Bronchial epithelial cell (primary cell): Measurements from ENCODE around the gene NKX1-1. TPM values are rescaled to one million over a fixed set of nuclear protein-coding genes. Genes with fewer than 3 reads are reported as not detected.

Source experiments
- DNase-seq: peaks from one replicate; pipeline ENCODE4 v3.0.0-alpha.2; 2010; ENCODE audit warnings: low read depth
- FAIRE-seq: peaks from 2 replicates; lab custom pipeline; 2011; peaks lifted over from hg19 to GRCh38; lab: Jason Lieb, UNC
- H3K27me3 ChIP-seq: 2 replicates; pipeline ENCODE4 v1.5.1; 2011; ENCODE audit warnings: low read length; ENCODE audit not compliant: control insufficient read depth, insufficient read depth
- H3K36me3 ChIP-seq: 2 replicates; pipeline ENCODE4 v1.5.1; 2011; ENCODE audit warnings: low read length; ENCODE audit not compliant: control insufficient read depth, insufficient read depth
- H3K4me3 ChIP-seq: 2 replicates; pipeline ENCODE4 v1.5.1; 2011; ENCODE audit warnings: mild to moderate bottlenecking, low read depth, low read length, control low read depth
- total RNA-seq: library from RNA; depleted of rRNA; stranded (reverse); fragments of >200 nt; gene quantifications from 2 replicates; pipeline ENCODE4 v1.2.1, GENCODE V29; 2014
- TF ChIP-seq, protein P1 (sequence below): IDR thresholded peaks from 2 replicates; pipeline ENCODE4 v1.5.1; 2011; ENCODE audit warnings: mild to moderate bottlenecking, moderate library complexity, low read length, control low read depth, inconsistent platforms; ENCODE audit not compliant: insufficient read depth, severe bottlenecking

Gene NKX1-1
- total RNA-seq, 1 donor from 2014 or later, result not detected

DNA sequence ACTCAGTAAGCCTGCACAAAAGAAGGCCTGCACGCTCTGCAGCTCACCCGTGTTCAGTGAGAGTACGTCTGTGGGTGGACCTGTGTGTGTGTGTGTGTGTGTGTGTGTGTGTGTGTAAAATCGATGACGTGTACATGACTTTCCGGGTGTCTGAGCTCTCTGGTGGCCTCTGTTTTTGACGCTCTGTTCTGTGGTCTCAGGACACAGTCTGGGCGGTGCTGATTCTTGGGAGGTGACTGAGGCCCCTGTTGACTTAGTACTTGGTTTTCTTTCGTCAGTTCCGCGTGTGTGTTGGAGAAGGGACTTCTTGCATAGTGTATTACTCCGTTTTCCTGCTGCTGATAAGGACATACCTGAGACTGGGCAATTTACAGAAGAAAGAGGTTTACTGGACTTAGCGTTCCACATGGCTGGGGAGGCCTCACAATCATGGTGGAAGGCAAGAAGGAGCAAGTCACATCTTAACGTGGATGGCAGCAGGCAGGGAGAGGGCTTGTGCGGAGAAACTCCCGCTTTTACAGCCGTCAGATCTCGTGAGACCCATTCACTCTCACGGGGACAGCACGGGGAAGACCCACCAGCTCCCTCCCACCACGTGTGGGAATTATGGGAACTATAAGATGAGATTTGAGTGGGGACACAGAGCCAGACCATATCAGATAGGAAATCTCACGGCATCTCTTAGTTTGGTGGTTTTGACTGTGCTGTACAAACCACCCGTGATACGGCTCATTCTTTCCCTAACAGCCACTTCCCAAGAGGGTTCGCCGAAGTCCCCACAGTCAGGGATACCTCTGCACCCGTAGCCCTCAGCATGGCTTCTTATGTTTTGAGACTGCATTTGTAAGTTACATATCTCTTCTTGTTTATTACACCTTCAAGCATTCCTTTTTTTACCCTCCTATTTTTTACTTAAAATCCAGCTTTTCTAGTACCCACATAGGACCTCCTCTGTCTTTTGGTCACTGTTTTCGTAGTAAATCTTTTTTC lies 34.8 kb downstream of the NKX1-1 start:
- TF ChIP-seq, protein P1, sequence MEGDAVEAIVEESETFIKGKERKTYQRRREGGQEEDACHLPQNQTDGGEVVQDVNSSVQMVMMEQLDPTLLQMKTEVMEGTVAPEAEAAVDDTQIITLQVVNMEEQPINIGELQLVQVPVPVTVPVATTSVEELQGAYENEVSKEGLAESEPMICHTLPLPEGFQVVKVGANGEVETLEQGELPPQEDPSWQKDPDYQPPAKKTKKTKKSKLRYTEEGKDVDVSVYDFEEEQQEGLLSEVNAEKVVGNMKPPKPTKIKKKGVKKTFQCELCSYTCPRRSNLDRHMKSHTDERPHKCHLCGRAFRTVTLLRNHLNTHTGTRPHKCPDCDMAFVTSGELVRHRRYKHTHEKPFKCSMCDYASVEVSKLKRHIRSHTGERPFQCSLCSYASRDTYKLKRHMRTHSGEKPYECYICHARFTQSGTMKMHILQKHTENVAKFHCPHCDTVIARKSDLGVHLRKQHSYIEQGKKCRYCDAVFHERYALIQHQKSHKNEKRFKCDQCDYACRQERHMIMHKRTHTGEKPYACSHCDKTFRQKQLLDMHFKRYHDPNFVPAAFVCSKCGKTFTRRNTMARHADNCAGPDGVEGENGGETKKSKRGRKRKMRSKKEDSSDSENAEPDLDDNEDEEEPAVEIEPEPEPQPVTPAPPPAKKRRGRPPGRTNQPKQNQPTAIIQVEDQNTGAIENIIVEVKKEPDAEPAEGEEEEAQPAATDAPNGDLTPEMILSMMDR, result no peak
- H3K27me3 ChIP-seq, result no peaks in the 10 kb centered on the region
- FAIRE-seq (peak; percentile 7), DNase-seq (no peak)
- H3K36me3 ChIP-seq, result peaks cover 1% of the 10 kb centered on the region
- H3K4me3 ChIP-seq, result no peak overlapping the region

DNA sequence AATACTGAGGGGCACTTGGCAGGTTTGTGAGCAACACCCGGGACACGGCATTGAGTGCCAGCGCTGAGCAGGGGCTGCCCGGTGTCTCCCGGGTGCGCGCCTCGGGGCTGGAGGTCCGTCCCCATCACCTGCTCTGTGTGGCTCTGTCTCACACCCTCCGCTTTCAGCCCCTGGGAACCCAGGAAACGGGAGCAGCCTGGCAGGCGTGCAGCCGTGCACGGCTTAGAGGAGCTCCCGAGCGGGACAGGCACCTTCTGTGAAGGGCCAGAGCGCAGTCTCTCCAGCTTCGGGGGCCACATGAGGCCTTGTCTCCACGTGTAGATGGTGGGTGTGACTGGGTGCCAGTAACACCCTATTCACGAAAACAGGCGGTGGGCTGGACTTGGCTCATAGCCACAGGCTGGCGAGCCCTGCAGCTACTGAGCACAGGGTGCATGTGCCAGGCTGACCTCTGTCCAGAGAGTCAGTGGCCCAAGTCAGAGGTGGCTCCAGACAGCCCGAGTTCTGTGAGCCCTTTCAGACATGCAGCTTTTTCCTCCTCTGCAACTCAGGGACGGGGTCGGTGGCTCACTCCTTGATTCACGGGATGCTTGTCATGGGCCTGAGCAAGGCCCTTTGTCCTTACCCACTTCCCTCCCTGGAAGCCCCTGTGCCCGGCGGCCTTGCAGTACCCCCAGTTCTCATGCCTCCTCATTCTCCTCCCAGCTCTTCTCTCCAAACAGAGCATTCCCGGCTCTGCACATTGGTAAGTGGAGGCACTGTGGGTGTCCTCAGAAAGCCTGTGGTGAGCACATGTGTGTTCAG lies 35.7 kb downstream of the NKX1-1 start:
- Histone ChIP-seq H3K36me3 (peaks cover 1% of the 10 kb centered on the region), H3K27me3 (no peaks in the 10 kb centered on the region), H3K4me3 (no peak overlapping the region)
- TF ChIP-seq, protein P1, result no peak
- FAIRE-seq (no peak), DNase-seq (no peak)

DNA sequence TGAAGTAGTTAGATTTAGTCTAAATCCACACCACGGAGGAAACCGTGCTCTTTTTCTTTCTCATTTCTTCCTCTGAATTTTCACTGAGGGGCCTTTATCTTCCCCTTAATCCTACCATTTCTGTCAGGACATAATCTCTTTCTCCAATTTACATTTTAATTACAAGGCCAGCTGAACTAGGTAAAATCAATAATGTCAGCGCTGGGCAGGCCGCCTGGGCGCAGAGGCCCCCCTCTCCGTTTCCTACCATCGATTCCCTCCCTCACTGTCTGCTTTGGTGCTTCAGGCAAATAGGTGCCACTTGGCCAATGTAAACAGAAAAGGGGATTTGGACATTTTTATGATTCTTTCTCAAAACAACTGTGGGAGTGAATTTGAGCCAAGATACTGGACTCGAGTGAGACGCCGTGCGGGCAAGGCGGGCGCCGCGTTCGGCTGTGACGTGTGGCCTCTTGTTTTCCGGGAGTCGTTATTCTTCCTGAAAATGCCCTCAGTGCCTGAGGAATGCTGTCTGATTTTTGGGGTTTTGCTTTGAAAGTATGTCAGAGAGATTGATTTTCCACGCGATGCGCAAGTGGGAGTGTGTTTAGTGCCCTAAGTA lies 36.7 kb downstream of the NKX1-1 start:
- FAIRE-seq (no peak), DNase-seq (no peak)
- no peaks in the 10 kb centered on the region for H3K36me3 ChIP-seq
- H3K4me3 ChIP-seq, result no peak overlapping the region
- TF ChIP-seq, protein P1, result no peak
- no peaks in the 10 kb centered on the region for H3K27me3 ChIP-seq

DNA sequence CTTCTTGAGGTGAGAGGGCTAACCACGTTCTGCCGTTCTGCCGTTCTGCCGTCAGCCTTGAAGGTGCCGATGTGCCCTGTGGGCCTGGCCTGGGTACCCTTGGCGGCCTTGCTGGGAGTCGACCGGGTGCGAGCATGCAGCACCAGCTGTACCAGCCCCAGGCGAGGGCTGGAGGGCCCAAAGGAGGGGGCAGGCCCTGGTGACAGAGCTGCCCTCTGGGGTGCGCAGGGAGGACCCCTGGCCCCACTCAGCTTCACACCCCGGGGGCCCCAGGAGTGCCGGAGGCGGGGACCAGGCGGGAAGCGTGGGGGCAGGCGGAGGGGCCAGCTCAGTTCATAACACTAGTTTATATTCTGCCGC lies 37.2 kb downstream of the NKX1-1 start:
- Histone ChIP-seq H3K36me3 (no peaks in the 10 kb centered on the region), H3K27me3 (no peaks in the 10 kb centered on the region), H3K4me3 (no peak overlapping the region)
- FAIRE-seq, result no peak
- DNase-seq, result no peak
- TF ChIP-seq, protein P1, result no peak

DNA sequence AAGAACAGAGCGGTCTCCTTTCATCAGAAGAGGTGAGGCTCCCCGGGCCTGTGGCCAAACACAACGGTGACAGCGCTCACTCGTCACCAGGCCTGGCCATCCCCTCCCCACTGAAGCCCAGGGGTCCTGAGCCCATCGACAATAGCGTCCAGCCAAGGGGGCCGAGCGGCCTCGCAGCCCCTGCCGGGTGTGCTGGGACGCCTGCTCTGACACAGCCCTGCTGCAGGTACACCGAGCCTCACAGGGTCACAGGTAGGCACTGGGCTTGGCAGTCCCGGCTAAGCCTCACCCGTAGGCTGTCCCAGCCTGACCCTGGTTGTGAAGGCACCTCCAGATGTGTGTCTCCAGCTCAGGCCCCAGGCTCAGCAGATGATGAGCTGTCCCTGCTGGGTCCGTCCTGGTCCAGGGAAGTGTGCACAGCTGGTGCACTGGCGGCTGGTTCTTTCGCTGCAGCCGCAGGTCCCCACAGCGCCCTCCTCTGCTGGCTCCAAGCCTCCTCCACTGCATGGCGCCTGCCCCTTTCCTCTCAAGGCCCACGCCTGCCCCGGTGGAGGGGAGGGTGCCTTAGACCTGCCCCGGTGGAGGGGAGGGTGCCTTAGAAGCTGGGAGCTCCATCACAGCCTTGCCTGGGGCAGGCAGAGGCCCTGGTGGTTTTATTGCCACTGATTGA lies 37.7 kb downstream of the NKX1-1 start:
- no peak for DNase-seq
- no peaks in the 10 kb centered on the region for H3K36me3 ChIP-seq
- TF ChIP-seq, protein P1, result no peak
- H3K4me3 ChIP-seq, result no peak overlapping the region
- FAIRE-seq, result no peak
- H3K27me3 ChIP-seq, result no peaks in the 10 kb centered on the region
